SK-N-SH (cell line): ENCODE measurements around the gene PNCK.

ENCODE experiments used
- EP300 ChIP-seq, 2 experiments: IDR thresholded peaks; 2 replicates each; pipeline versions ENCODE4 v1.4.0 to v1.6.1; 2012; ENCODE audit warnings: borderline replicate concordance in 1 of 2, low read depth in 1 of 2, low read length in 1 of 2
- ZBTB33 ChIP-seq: IDR thresholded peaks from 2 replicates; pipeline ENCODE4 v1.4.0; 2012; ENCODE audit warnings: low read depth, borderline replicate concordance

DNA sequence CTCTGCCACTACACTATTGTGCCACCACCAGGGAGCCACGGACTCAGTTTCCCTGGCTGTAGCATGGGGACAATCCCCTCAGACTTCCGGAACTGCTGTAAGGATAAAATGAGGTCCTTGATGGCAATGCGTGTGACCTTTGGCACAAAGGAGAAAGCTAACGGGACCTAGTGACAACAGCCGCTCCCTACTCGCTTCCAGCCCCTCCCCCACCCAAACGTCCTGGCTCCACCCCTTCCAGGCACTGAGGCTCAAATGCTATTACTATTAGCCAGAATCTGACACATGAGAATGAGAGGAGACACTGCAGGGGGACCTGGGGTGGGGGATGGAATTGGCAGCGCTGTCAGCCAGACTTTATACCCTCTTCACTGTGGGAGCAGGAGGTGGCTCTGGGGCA is 32.0 kb downstream of the PNCK start:
- no peak for TF ChIP-seq ZBTB33
- no peak for TF ChIP-seq EP300 (IDR thresholded peaks at IDR 0.05; ENCODE audit: borderline replicate concordance in 1 of 2, low read depth in 1 of 2, low read length in 1 of 2)
